HEK293T (cell line): ENCODE data around the gene SEC22C.
"Not testable (repeated sequence)": the region's sequence is repeated elsewhere in the genome, so short reads cannot be mapped to it uniquely, and the experiment has no call there.

Experiments
- CTCF ChIA-PET: fragments of 350-600 bp; formaldehyde crosslinking; extraction: SDS; loops from one replicate; lab custom pipeline; 2021; ENCODE audit warnings: antibody characterized with exemption, inconsistent platforms; lab: Yijun Ruan, JAX
- POLR2A ChIA-PET: fragments of 350-600 bp; formaldehyde crosslinking; extraction: SDS; loops from one replicate; lab custom pipeline; 2020; ENCODE audit warnings: antibody characterized with exemption, inconsistent platforms; lab: Yijun Ruan, JAX
- DNase-seq: peaks from one replicate; pipeline ENCODE4 v3.0.0; 2012; ENCODE audit warnings: mixed read lengths; ENCODE audit errors: extremely low spot score
- ARNT ChIP-seq: fragments of 450-650 bp; IDR thresholded peaks from 2 replicates; pipeline ENCODE4 v1.6.1; 2017; ENCODE audit warnings: mild to moderate bottlenecking
- BHLHE40 ChIP-seq: fragments of 450-650 bp; IDR thresholded peaks from 2 replicates; pipeline ENCODE4 v1.6.1; 2016; ENCODE audit warnings: mild to moderate bottlenecking, moderate library complexity, borderline replicate concordance
- CTBP1 ChIP-seq: fragments of 450-650 bp; IDR thresholded peaks from 2 replicates; pipeline ENCODE4 v1.6.1; 2016; ENCODE audit warnings: borderline replicate concordance
- ELF4 ChIP-seq: fragments of 450-650 bp; IDR thresholded peaks from 2 replicates; pipeline ENCODE4 v1.6.1; 2017; ENCODE audit warnings: antibody characterized with exemption
- FOXA1 ChIP-seq: fragments of 450-650 bp; IDR thresholded peaks from 2 replicates; pipeline ENCODE4 v1.6.1; 2016; ENCODE audit warnings: mild to moderate bottlenecking
- FOXK2 ChIP-seq: fragments of 450-650 bp; IDR thresholded peaks from 2 replicates; pipeline ENCODE4 v1.6.1; 2016; ENCODE audit warnings: mild to moderate bottlenecking
- FOXM1 ChIP-seq: fragments of 450-650 bp; IDR thresholded peaks from 2 replicates; pipeline ENCODE4 v1.6.1; 2017; ENCODE audit warnings: mild to moderate bottlenecking, borderline replicate concordance
- HDGF ChIP-seq: fragments of 450-650 bp; IDR thresholded peaks from 2 replicates; pipeline ENCODE4 v1.6.1; 2017; ENCODE audit warnings: antibody characterized with exemption, borderline replicate concordance
- L3MBTL2 ChIP-seq: fragments of 450-650 bp; conservative IDR thresholded peaks from 2 replicates; pipeline ENCODE4 v1.6.1; 2016; ENCODE audit warnings: mild to moderate bottlenecking
- LEF1 ChIP-seq: fragments of 450-650 bp; IDR thresholded peaks from 2 replicates; pipeline ENCODE4 v1.6.1; 2017; ENCODE audit warnings: mild to moderate bottlenecking, borderline replicate concordance
- NFRKB ChIP-seq: fragments of 450-650 bp; IDR thresholded peaks from 2 replicates; pipeline ENCODE4 v1.6.1; 2016; ENCODE audit warnings: mild to moderate bottlenecking, moderate library complexity
- SP1 ChIP-seq: fragments of 450-650 bp; IDR thresholded peaks from 2 replicates; pipeline ENCODE4 v1.6.1; 2017
- SUZ12 ChIP-seq: fragments of 450-650 bp; IDR thresholded peaks from 2 replicates; pipeline ENCODE4 v1.6.1; 2016; ENCODE audit warnings: mild to moderate bottlenecking
- TARDBP ChIP-seq: fragments of 450-650 bp; IDR thresholded peaks from 2 replicates; pipeline ENCODE4 v1.6.1; 2016
- ZNF384 ChIP-seq: fragments of 450-650 bp; IDR thresholded peaks from 2 replicates; pipeline ENCODE4 v1.6.1; 2016
- TF ChIP-seq, protein P1 (sequence below): fragments of 450-650 bp; IDR thresholded peaks from 2 replicates; pipeline ENCODE4 v1.6.1; 2016

Gene SEC22C

GRCh38 chr3:42588625-42589024 lies 6.9 kb upstream of the SEC22C start:
- no peak for DNase-seq
- TF ChIP-seq ELF4 (no peak), L3MBTL2 (no peak), ZNF384 (no peak), SP1 (no peak), ARNT (no peak), SUZ12 (no peak), FOXM1 (no peak), NFRKB (no peak), HDGF (no peak), LEF1 (no peak), CTBP1 (no peak)
- TF ChIP-seq, protein P1, sequence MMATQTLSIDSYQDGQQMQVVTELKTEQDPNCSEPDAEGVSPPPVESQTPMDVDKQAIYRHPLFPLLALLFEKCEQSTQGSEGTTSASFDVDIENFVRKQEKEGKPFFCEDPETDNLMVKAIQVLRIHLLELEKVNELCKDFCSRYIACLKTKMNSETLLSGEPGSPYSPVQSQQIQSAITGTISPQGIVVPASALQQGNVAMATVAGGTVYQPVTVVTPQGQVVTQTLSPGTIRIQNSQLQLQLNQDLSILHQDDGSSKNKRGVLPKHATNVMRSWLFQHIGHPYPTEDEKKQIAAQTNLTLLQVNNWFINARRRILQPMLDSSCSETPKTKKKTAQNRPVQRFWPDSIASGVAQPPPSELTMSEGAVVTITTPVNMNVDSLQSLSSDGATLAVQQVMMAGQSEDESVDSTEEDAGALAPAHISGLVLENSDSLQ = no peak
- CTCF ChIA-PET = no interaction called here
- POLR2A ChIA-PET = interaction anchor here (1.2 to 1.3 kb wide), 2 partner anchors 8 to 12 kb away, joined by 3 to 7 read pairs; partner anchors contain the start of gene NKTR

DNA sequence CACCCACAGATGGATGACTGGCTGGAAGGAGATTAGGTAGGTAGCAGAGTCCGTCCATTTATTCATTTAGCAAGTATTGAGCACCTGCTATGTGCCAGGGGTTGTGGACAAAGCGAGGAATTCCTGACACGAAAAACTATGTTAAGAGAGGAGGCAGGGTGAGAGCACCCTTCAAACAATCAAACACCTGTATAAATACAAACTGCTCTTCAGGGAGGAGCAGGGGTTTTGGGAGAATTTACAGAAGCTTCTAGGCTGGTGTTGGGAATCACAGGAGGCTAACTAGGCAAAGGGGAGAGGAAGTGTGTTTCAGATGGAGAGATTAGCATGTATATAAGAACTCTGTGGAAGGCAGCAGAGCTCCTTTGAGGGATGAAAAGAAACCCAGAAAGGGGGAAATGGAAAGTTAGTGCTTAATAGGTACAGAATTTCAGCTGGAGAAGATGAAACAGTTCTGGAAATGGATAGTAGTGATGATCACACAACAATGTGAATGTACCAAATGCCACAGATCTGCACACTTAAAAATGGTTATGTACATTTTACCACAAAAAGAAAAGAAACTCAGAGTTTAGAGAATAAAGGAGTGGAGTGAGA lies 805 bp upstream of the SEC22C start:
- TF ChIP-seq SUZ12 = no peak
- no peak for TF ChIP-seq FOXK2
- no peak for TF ChIP-seq TARDBP
- TF ChIP-seq LEF1 = no peak
- no peak for TF ChIP-seq ARNT
- no peak for TF ChIP-seq BHLHE40
- no peak for TF ChIP-seq ZNF384
- no peak for TF ChIP-seq ELF4
- TF ChIP-seq L3MBTL2 = no peak
- TF ChIP-seq FOXM1 = no peak
- no peak for TF ChIP-seq NFRKB
- no peak for TF ChIP-seq FOXA1
- no peak for TF ChIP-seq HDGF
- TF ChIP-seq CTBP1 = no peak
- no peak for TF ChIP-seq SP1
- TF ChIP-seq, protein P1 = no peak
- ChIA-PET CTCF (no interaction called here), POLR2A (interaction anchor here (0.6 to 2.8 kb wide), 7 partner anchors 9 to 293 kb away, joined by 3 to 23 read pairs (median 5); partner anchors contain the start of genes NKTR and SS18L2)
- DNase-seq = no peak

GRCh38 chr3:42581400-42581708 lies 413 bp downstream of the SEC22C start:
- no peak for TF ChIP-seq FOXM1
- TF ChIP-seq TARDBP = no peak
- TF ChIP-seq L3MBTL2 = no peak; the same call in 1 of the 2 replicates
- TF ChIP-seq SP1 = no peak
- no peak for TF ChIP-seq BHLHE40
- TF ChIP-seq NFRKB = no peak
- no peak for TF ChIP-seq FOXK2
- TF ChIP-seq CTBP1 = no peak
- TF ChIP-seq, protein P1 = no peak
- TF ChIP-seq HDGF = no peak
- no peak for TF ChIP-seq FOXA1
- no peak for TF ChIP-seq ZNF384
- no peak for TF ChIP-seq LEF1
- TF ChIP-seq ELF4 = no peak
- TF ChIP-seq ARNT = no peak
- no peak for TF ChIP-seq SUZ12
- CTCF ChIA-PET = interaction anchor here (1.0 kb wide), 1 partner anchor 138 kb away, joined by 3 read pairs; no protein-coding TSS in a partner anchor
- DNase-seq = no peak
- POLR2A ChIA-PET = interaction anchor here (1.3 to 2.8 kb wide), 4 partner anchors 10 to 25 kb away, joined by 3 to 23 read pairs (median 12); partner anchors contain the start of genes NKTR and SS18L2

GRCh38 chr3:42579346-42579745 lies 2.4 kb downstream of the SEC22C start:
- POLR2A ChIA-PET = interaction anchor here (0.6 to 1.3 kb wide), 2 partner anchors 11 to 21 kb away, joined by 3 read pairs; partner anchors contain the start of genes NKTR and SS18L2
- CTCF ChIA-PET, DNase-seq: not testable (repeated sequence)

GRCh38 chr3:42578054-42578453 lies 3.7 kb downstream of the SEC22C start:
- DNase-seq = no peak
- ChIA-PET POLR2A (interaction anchor here (1.3 kb wide), 1 partner anchor 22 kb away, joined by 3 read pairs; the partner anchor contains the start of gene NKTR), CTCF (no interaction called here)
- TF ChIP-seq SUZ12 (no peak), FOXM1 (no peak), SP1 (no peak), L3MBTL2 (no peak), ELF4 (no peak), FOXA1 (no peak), BHLHE40 (no peak), ZNF384 (no peak), NFRKB (no peak), CTBP1 (no peak), LEF1 (no peak)

GRCh38 chr3:42575137-42575741 lies 6.5 kb downstream of the SEC22C start:
- DNase-seq = no peak
- ChIA-PET CTCF (interaction anchor here (0.6 kb wide), 1 partner anchor 169 kb away, joined by 3 read pairs; no protein-coding TSS in a partner anchor), POLR2A (no interaction called here)
- TF ChIP-seq ZNF384 (no peak), NFRKB (no peak), SUZ12 (no peak), HDGF (no peak), LEF1 (no peak), FOXK2 (no peak), TARDBP (no peak), ELF4 (no peak), BHLHE40 (no peak), SP1 (no peak), ARNT (no peak), L3MBTL2 (no peak), CTBP1 (no peak), FOXA1 (no peak)
- TF ChIP-seq, protein P1 = no peak
